Gastrocnemius medialis (tissue), 4 donors: ENCODE data around the gene COL6A1.

Source experiments
- CTCF ChIP-seq, 5 experiments: fragments of 450-650 bp in 3 of 5; fragments of 200-600 bp in 2 of 5; sonication (generic) in 2 of 5; IDR thresholded peaks in 4 of 5; conservative IDR thresholded peaks in 1 of 5; 1 replicate in 4 of 5; 2 replicates in 1 of 5; pipeline ENCODE4 v1.5.1; 2016 to 2019; ENCODE audit warnings: antibody characterized with exemption in 5 of 5, mild to moderate bottlenecking in 3 of 5, moderate library complexity in 3 of 5
- POLR2A ChIP-seq, 2 donors: fragments of 450-650 bp; IDR thresholded peaks; one replicate each; pipeline ENCODE4 v1.6.1; 2017; ENCODE audit warnings: antibody characterized with exemption in 2 of 2, mild to moderate bottlenecking in 2 of 2, moderate library complexity in 2 of 2

GRCh38 chr21:46008893-46009621 is 27.5 kb downstream of the COL6A1 start:
- TF ChIP-seq CTCF (IDR thresholded peaks at IDR 0.05 in 4 of 5, conservative IDR thresholded peaks at IDR 0.05 in 1 of 5) (no peak), POLR2A (IDR thresholded peaks at IDR 0.05) (no peak)
